Naive B cell (primary cell): ENCODE data around the gene SDK1. TPM values are rescaled to one million over a fixed set of nuclear protein-coding genes. Genes with fewer than 3 reads are reported as not detected.

ENCODE experiments used
- ATAC-seq, 2 donors: fragments of 150-1000 bp; cut with Tn5 transposase; 2 replicates each; pipeline ENCODE4 v1.10.0; 2021; ENCODE audit warnings: low read depth in 2 of 2, mild to moderate bottlenecking in 2 of 2, moderate library complexity in 2 of 2
- DNase-seq: peaks from one replicate; pipeline ENCODE4 v3.0.0; 2022
- H3K27ac Mint-ChIP-seq, 6 donors: one replicate each; pipeline ENCODE4 v1.8.0; 2020 to 2022; ENCODE audit warnings: mild to moderate bottlenecking in 6 of 6, mixed read lengths in 6 of 6, moderate library complexity in 5 of 6, inconsistent platforms in 2 of 6
- H3K27me3 Mint-ChIP-seq, 3 donors: one replicate each; pipeline ENCODE4 v1.8.0; 2021 to 2022; ENCODE audit warnings: mixed read lengths in 3 of 3, mild to moderate bottlenecking in 1 of 3
- H3K36me3 Mint-ChIP-seq, 2 donors: one replicate each; pipeline ENCODE4 v1.8.0; 2020 to 2022; ENCODE audit warnings: mixed read lengths in 2 of 2, inconsistent platforms in 1 of 2, mild to moderate bottlenecking in 1 of 2
- H3K4me1 Mint-ChIP-seq, 3 donors: one replicate each; pipeline ENCODE4 v1.8.0; 2020 to 2022; ENCODE audit warnings: mixed read lengths in 3 of 3, inconsistent platforms in 1 of 3, mild to moderate bottlenecking in 1 of 3, moderate library complexity in 1 of 3
- H3K4me3 Mint-ChIP-seq, 8 donors: one replicate each; pipeline ENCODE4 v1.8.0; 2020 to 2022; ENCODE audit warnings: mild to moderate bottlenecking in 8 of 8, mixed read lengths in 8 of 8, moderate library complexity in 8 of 8, inconsistent platforms in 2 of 8
- H3K9me3 Mint-ChIP-seq, 7 donors: one replicate each; pipeline ENCODE4 v1.8.0; 2020 to 2022; ENCODE audit warnings: mixed read lengths in 7 of 7, mild to moderate bottlenecking in 5 of 7, inconsistent platforms in 2 of 7, moderate library complexity in 1 of 7
- polyA plus RNA-seq, 6 donors: library from polyadenylated mRNA; unstranded; fragments of 300-500 nt; fragmentation: Illumina TruSeq; gene quantifications; one replicate each; pipeline ENCODE4 v1.2.3, GENCODE V29; 2021; ENCODE audit warnings: low read depth in 6 of 6

The SDK1 gene
- polyA plus RNA-seq, 6 donors from 2014 or later = 0.15 to 0.60 (median 0.38) TPM; not detected in 2

- Mint-ChIP-seq H3K36me3 (no peaks in the 10 kb centered on the region), H3K4me3 (peak overlapping the region in 1 of 8 donors; percentile 26)
Measured at GRCh38 chr7:3912291-3912690, 611.2 kb downstream of the SDK1 start.

GRCh38 chr7:3914051-3914775 lies 613.2 kb downstream of the SDK1 start:
- H3K27me3 Mint-ChIP-seq = peaks cover 0 to 32% (median 11%) of the 10 kb centered on the region in 3 donors

More at GRCh38 chr7:3912291-3912690, 611.2 kb downstream of the SDK1 start:
- Mint-ChIP-seq H3K9me3 (peaks cover 0 to 4% (median 0%) of the 10 kb centered on the region in 7 donors), H3K4me1 (peaks cover under 1 to 14% (median 9%) of the 10 kb centered on the region in 3 donors), H3K27ac (no peak overlapping the region), H3K27me3 (peaks cover 12 to 44% (median 15%) of the 10 kb centered on the region in 3 donors)
- ATAC-seq (no peak), DNase-seq (no peak)

DNA sequence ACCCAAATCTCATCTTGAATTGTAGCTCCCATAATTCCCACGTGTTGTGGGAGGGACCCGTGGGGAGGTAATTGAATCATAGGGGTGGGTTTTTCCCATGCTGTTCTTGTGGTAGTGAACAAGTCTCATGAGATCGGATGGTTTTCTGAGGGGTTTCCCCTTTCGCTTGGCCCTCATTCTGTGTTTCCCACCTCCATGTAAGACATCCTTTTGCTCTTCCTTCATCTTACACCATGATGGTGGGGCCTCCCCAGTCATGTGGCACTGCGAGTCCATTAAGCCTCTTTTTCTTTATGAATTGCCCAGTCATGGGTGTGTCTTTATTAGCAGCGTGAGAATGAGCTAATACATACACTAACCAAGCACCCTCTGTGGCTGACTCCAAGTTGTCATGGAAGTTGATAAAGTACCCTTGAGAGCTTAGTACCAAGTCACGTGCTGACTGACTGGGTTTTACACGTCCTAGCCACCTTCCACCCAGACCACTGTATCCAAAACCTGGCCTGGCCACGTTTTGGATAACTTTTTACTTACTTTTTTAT lies 614.4 kb downstream of the SDK1 start:
- H3K27ac Mint-ChIP-seq = no peak overlapping the region
- no peak overlapping the region for H3K4me3 Mint-ChIP-seq
- H3K4me1 Mint-ChIP-seq = peaks cover 15 to 21% (median 20%) of the 10 kb centered on the region in 3 donors
- H3K27me3 Mint-ChIP-seq = peaks cover 0 to 40% (median 14%) of the 10 kb centered on the region in 3 donors
- DNase-seq = no peak
- no peaks in the 10 kb centered on the region for H3K36me3 Mint-ChIP-seq
- ATAC-seq = no peak
- peaks cover 0 to 4% (median 0%) of the 10 kb centered on the region in 7 donors for H3K9me3 Mint-ChIP-seq

More at GRCh38 chr7:3914051-3914775, 613.2 kb downstream of the SDK1 start:
- Mint-ChIP-seq H3K9me3 (peaks cover 0 to 4% (median 0%) of the 10 kb centered on the region in 7 donors), H3K27ac (no peak overlapping the region), H3K4me1 (peaks cover 14 to 21% (median 20%) of the 10 kb centered on the region in 3 donors), H3K36me3 (no peaks in the 10 kb centered on the region), H3K4me3 (no peak overlapping the region)
- DNase-seq = no peak
- no peak for ATAC-seq

GRCh38 chr7:3916146-3916545 lies 615.1 kb downstream of the SDK1 start:
- DNase-seq (no peak), ATAC-seq (no peak)
- no peak overlapping the region for H3K4me3 Mint-ChIP-seq
- peaks cover 15 to 21% (median 20%) of the 10 kb centered on the region in 3 donors for H3K4me1 Mint-ChIP-seq
- H3K36me3 Mint-ChIP-seq = no peaks in the 10 kb centered on the region
- H3K27ac Mint-ChIP-seq = no peak overlapping the region
- peaks cover 0 to 35% (median 12%) of the 10 kb centered on the region in 3 donors for H3K27me3 Mint-ChIP-seq
- peaks cover 0 to 4% (median 0%) of the 10 kb centered on the region in 7 donors for H3K9me3 Mint-ChIP-seq

- Mint-ChIP-seq H3K9me3 (peaks cover 0 to 4% (median 0%) of the 10 kb centered on the region in 7 donors), H3K4me3 (no peak overlapping the region), H3K27ac (peak overlapping the region in 1 of 6 donors; percentile 80), H3K27me3 (peaks cover 0 to 22% (median 7%) of the 10 kb centered on the region in 3 donors), H3K4me1 (peaks cover 15 to 21% (median 20%) of the 10 kb centered on the region in 3 donors), H3K36me3 (no peaks in the 10 kb centered on the region)
- ATAC-seq (no peak), DNase-seq (no peak)
Measured at GRCh38 chr7:3917436-3917835, 616.4 kb downstream of the SDK1 start.

DNA sequence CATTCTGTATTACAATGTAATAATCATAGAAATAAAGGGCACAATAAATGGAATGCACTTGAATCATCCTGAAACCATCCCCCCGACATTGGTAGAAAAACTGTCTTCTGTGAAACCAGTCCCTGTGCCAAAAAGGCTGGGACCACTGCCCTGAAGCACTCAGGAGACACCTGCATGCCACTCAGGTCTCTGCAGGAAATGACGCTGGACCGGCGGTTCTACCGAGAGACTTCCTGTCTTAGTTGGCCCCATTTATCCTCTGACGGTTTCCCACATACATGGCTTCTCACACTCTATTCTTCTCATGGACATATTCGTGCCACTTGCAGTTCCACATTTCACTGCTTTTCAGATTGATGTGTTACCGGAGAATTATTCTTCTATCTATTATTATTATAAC lies 617.5 kb downstream of the SDK1 start:
- Mint-ChIP-seq H3K27ac (no peak overlapping the region), H3K36me3 (no peaks in the 10 kb centered on the region), H3K4me3 (no peak overlapping the region), H3K27me3 (peaks cover 0 to 14% (median 7%) of the 10 kb centered on the region in 3 donors), H3K4me1 (peaks cover 15 to 21% (median 20%) of the 10 kb centered on the region in 3 donors), H3K9me3 (peaks cover 0 to 4% (median 0%) of the 10 kb centered on the region in 7 donors)
- no peak for DNase-seq
- ATAC-seq = no peak

DNA sequence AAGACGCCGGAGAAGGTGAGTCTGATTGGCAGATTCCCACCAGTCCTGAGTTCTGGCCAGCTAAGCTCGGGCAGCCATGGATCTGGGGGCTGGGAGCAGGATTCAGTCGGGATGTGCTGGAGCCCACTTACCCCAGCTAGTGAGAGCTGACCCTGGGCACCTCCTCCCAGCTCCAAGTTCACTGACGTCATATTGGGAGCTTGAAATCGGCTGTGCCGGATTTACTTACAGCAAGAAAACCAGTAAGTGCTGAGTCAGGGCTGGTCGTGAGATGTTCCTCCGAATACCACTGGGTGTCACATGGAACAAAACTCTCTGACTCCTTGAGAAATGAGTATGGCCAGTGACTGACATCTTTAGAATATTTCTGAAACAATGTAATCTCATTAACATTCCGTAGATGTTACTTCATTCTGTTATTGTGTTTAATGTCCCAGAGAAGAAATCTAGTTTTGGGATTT lies 621.2 kb downstream of the SDK1 start:
- H3K27ac Mint-ChIP-seq = no peak overlapping the region
- peaks cover 0 to 4% (median 0%) of the 10 kb centered on the region in 7 donors for H3K9me3 Mint-ChIP-seq
- ATAC-seq (no peak), DNase-seq (no peak)
- H3K4me3 Mint-ChIP-seq = no peak overlapping the region
- H3K36me3 Mint-ChIP-seq = no peaks in the 10 kb centered on the region
- peaks cover 8 to 15% (median 12%) of the 10 kb centered on the region in 3 donors for H3K4me1 Mint-ChIP-seq
- peaks cover 12 to 24% (median 21%) of the 10 kb centered on the region in 3 donors for H3K27me3 Mint-ChIP-seq

GRCh38 chr7:3923307-3923918 lies 622.4 kb downstream of the SDK1 start:
- H3K36me3 Mint-ChIP-seq = no peaks in the 10 kb centered on the region
- H3K27me3 Mint-ChIP-seq = peaks cover 12 to 24% (median 21%) of the 10 kb centered on the region in 3 donors
- H3K27ac Mint-ChIP-seq = no peak overlapping the region
- ATAC-seq = no peak
- H3K4me3 Mint-ChIP-seq = no peak overlapping the region
- no peak for DNase-seq
- H3K4me1 Mint-ChIP-seq = peaks cover 3 to 8% (median 5%) of the 10 kb centered on the region in 3 donors
- peaks cover 0 to 4% (median 0%) of the 10 kb centered on the region in 7 donors for H3K9me3 Mint-ChIP-seq

DNA sequence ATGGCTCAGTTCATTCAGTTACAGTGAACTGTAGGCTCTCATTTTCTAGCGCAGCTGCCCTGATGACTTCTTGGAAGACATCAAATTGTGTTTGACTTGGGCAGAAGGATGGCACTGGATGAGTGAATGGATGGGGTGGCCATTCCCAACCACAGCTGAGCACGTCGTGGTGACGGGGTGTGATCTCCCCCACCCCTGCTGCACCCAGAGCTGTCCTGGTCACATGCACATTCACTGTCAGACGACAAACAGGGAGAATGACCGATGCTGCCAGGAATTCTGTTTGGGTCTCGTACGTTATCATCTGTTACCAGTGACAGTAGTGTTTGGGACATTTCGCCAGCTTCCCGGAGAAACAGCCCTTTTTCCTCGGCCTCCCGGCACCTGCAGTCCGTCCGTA lies 623.2 kb downstream of the SDK1 start:
- peak overlapping the region in 1 of 6 donors; percentile 33 for H3K27ac Mint-ChIP-seq
- ATAC-seq = no peak
- H3K4me3 Mint-ChIP-seq = no peak overlapping the region
- DNase-seq = no peak
- H3K27me3 Mint-ChIP-seq = peaks cover 17 to 27% (median 21%) of the 10 kb centered on the region in 3 donors
- no peaks in the 10 kb centered on the region for H3K9me3 Mint-ChIP-seq
- H3K4me1 Mint-ChIP-seq = peaks cover 0 to under 1% (median 0%) of the 10 kb centered on the region in 3 donors
- no peaks in the 10 kb centered on the region for H3K36me3 Mint-ChIP-seq

DNA sequence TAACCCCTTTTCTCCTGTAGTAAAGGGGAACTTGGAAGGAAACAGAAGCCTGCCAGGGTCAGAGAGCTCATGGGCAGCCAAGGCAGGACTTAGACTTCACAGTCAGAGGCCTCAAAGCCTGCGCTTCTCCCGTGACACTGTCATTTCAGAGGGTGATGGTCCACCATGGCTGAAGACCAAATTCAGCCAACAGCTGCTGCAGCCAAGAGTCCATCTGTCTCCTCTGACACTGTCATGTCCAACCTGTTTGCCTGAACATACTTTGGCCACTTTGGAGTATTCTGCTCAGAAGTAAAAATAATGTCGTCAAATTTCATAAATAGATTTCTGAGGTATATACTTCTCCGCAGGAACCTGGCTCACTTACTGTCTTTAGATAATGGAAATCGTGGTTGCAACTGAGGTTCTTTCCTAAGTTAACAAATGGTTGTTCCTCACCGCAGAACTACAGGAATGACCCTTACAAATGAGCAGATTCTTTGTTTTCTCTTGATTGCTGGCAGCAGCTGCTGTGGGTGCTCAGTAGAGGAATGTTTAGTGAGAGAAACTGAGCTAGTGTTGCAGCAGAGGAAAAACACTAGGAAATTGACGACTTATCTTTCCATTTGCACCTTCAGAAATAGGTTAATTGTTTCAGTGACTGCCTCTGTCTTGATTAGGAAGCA lies 626.5 kb downstream of the SDK1 start:
- ATAC-seq (no peak), DNase-seq (no peak)
- Mint-ChIP-seq H3K9me3 (no peaks in the 10 kb centered on the region), H3K4me1 (no peaks in the 10 kb centered on the region), H3K36me3 (no peaks in the 10 kb centered on the region), H3K27me3 (peaks cover 19 to 29% (median 23%) of the 10 kb centered on the region in 3 donors), H3K27ac (no peak overlapping the region), H3K4me3 (no peak overlapping the region)

DNA sequence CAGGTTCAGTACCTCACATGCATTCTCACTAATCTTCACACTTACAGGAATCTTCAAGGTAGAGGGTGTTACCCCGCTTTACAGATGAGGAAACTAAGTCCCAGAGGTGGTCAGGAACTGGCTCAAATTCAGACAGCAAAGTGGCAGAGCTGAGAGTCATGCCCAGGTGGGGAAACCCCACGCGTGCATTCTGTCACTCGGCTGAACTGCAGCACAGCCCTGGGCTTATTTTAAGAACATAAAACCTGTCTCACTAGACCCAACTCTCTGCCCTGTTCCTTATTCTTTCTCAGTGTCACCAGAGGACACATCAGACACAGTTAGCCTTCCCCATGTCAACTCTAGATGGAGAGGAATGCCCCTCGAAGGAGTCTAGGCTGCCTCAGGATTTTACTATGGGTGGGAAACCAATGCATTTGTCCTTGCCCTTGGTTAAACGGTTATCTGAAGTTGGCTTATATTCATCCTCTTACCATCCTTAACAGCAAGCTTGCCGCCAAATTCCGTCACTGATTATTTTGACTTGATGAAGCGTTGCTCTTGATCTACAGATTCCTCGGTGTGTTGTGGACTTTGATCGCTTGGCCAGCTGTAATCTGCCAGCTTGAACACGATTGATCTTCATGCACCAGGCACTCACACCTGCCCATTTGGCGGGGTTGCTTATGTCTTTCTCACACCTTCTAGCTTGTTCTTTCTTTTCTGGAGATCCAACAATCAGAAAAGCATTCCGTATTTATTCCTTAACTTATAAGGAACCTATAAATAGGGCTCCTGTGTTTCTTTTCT lies 627.9 kb downstream of the SDK1 start:
- DNase-seq = no peak
- no peaks in the 10 kb centered on the region for H3K36me3 Mint-ChIP-seq
- no peak overlapping the region for H3K4me3 Mint-ChIP-seq
- ATAC-seq = no peak
- H3K27me3 Mint-ChIP-seq = peaks cover 19 to 27% (median 25%) of the 10 kb centered on the region in 3 donors
- H3K9me3 Mint-ChIP-seq = no peaks in the 10 kb centered on the region
- H3K27ac Mint-ChIP-seq = no peak overlapping the region
- no peaks in the 10 kb centered on the region for H3K4me1 Mint-ChIP-seq

DNA sequence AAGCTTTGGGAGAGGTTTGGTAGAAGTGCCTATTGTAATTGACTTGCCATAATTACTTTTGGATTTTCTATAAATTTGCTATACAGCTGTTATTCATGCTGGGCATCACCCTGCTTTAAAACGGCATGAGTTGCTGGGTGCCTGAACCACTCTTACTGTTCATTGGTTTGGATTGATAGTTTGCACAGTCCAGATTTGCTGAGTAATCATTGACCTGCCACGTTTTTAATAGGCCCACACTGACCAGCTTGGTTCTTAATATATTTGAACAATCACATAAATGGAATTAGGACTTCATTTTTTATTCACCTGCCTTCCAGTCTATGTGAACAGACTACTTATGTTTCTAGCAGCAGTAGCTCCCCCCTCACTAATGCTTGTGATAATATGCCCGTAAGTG lies 630.8 kb downstream of the SDK1 start:
- Mint-ChIP-seq H3K4me3 (no peak overlapping the region), H3K36me3 (peaks cover 0 to 19% of the 10 kb centered on the region in 2 donors), H3K9me3 (peaks cover 2 to 18% (median 9%) of the 10 kb centered on the region in 7 donors), H3K27me3 (peaks cover 8 to 37% (median 20%) of the 10 kb centered on the region in 3 donors), H3K27ac (peak overlapping the region in 1 of 6 donors; percentile 57), H3K4me1 (no peaks in the 10 kb centered on the region)
- ATAC-seq (no peak), DNase-seq (no peak)
